ENCODE results near the gene SERP2. TPM values are rescaled to one million over a fixed set of nuclear protein-coding genes. Genes with fewer than 3 reads are reported as not detected.
A peak's percentile ranks its signal among the peaks of the same experiment; 100 is the strongest.

Gene SERP2
- total RNA-seq, 1 donor from 2014 or later, result 6.3 TPM

DNA sequence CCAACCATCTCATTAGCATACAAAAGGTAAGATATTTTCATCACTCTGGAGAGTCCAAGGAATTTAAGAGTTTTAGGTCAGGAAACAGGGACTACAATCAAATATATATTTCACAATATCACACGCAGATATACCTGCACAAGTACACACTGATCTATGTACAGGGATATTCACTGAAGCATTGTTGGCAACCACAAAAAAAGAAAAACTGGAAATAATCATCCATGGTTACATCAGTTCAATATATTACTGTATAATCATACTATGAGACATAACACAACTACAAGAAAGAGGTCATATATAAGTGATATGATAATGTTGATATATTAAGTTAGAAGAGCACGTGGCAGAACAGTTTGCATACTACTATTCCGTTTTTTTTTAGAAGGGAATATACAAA is 2.2 kb upstream of the SERP2 start:
- Mint-ChIP-seq H3K4me1 (ENCODE audit: low read depth) (peaks cover 11% of the 10 kb centered on the region), H3K9me3 (ENCODE audit: low read depth) (no peaks in the 10 kb centered on the region), H3K27me3 (peaks cover 25% of the 10 kb centered on the region), H3K36me3 (ENCODE audit: insufficient read depth) (no peaks in the 10 kb centered on the region), H3K4me3 (ENCODE audit: low read depth) (no peak overlapping the region), H3K27ac (no peak overlapping the region)
- no peak for DNase-seq (ENCODE audit: low spot score, unreplicated experiment)
- TF ChIP-seq, protein P1, sequence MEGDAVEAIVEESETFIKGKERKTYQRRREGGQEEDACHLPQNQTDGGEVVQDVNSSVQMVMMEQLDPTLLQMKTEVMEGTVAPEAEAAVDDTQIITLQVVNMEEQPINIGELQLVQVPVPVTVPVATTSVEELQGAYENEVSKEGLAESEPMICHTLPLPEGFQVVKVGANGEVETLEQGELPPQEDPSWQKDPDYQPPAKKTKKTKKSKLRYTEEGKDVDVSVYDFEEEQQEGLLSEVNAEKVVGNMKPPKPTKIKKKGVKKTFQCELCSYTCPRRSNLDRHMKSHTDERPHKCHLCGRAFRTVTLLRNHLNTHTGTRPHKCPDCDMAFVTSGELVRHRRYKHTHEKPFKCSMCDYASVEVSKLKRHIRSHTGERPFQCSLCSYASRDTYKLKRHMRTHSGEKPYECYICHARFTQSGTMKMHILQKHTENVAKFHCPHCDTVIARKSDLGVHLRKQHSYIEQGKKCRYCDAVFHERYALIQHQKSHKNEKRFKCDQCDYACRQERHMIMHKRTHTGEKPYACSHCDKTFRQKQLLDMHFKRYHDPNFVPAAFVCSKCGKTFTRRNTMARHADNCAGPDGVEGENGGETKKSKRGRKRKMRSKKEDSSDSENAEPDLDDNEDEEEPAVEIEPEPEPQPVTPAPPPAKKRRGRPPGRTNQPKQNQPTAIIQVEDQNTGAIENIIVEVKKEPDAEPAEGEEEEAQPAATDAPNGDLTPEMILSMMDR (IDR thresholded peaks at IDR 0.05; ENCODE audit: unreplicated experiment), result no peak

DNA sequence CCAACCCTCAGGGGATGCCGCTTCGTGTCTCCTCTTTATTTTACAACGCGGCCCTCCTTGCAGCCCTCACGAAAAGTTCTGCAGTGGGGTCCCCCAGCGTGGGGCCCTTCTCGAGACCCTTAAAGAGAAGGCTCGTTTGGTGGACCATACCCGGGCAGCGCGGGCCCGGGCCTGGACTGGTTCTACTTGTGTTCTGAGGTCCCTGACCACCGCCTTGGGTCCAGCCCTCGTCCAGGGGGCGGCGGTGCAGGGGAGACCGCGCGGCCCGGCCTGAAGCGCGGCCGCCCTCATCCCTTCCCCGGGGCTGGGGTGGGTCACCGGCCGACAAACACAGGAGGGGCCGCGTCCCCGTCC is 400 bp upstream of the SERP2 start:
- Mint-ChIP-seq H3K27me3 (peaks cover 22% of the 10 kb centered on the region), H3K27ac (no peak overlapping the region), H3K36me3 (ENCODE audit: insufficient read depth) (no peaks in the 10 kb centered on the region), H3K4me3 (ENCODE audit: low read depth) (peak overlapping the region; percentile 68), H3K9me3 (ENCODE audit: low read depth) (no peaks in the 10 kb centered on the region), H3K4me1 (ENCODE audit: low read depth) (peaks cover 13% of the 10 kb centered on the region)
- TF ChIP-seq, protein P1 (IDR thresholded peaks at IDR 0.05; ENCODE audit: unreplicated experiment), result no peak
- no peak for DNase-seq (ENCODE audit: low spot score, unreplicated experiment)

DNA sequence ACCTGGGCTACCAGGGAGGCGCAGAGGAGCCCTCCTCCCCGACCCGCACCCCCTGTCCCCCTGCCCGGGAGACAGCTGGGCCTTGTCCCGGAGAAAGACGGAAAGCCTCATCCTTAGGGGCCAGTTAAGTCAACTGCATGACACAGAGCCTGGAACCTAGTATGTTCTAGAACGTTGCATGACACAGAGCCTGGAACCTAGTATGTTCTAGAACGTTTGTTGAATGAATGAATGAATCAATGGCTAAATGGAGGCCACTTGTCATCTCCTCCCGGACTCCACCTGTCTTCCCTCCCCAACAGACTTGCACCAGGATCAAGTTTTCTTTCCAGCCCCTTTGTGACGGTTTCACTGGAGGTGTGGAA is 706 bp downstream of the SERP2 start:
- peak overlapping the region; percentile 75 for H3K27ac Mint-ChIP-seq
- peak overlapping the region; percentile 57 for H3K4me3 Mint-ChIP-seq (ENCODE audit: low read depth)
- H3K36me3 Mint-ChIP-seq (ENCODE audit: insufficient read depth), result no peaks in the 10 kb centered on the region
- TF ChIP-seq, protein P1 (IDR thresholded peaks at IDR 0.05; ENCODE audit: unreplicated experiment), result no peak
- DNase-seq (ENCODE audit: low spot score, unreplicated experiment), result no peak
- no peaks in the 10 kb centered on the region for H3K9me3 Mint-ChIP-seq (ENCODE audit: low read depth)
- peaks cover 14% of the 10 kb centered on the region for H3K4me1 Mint-ChIP-seq (ENCODE audit: low read depth)
- peaks cover 22% of the 10 kb centered on the region for H3K27me3 Mint-ChIP-seq

DNA sequence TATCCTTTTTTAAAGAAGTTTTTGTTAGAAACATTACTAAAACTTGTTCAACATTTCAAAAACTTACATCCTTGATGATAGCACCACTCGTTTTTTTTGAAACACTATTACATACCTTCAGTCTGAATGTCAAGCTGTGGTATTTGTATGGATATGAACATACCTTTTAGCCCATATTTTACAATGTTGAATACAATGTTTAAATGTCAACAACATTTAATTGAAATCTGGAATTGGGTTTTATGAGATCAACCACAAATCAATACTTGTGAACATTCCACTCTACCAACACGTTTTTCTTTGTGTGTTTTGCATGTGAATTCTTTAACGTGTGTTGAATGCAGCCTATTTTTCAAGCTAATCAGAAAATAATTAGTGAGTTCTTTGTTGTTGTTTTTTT is 4.7 kb downstream of the SERP2 start:
- TF ChIP-seq, protein P1 (IDR thresholded peaks at IDR 0.05; ENCODE audit: unreplicated experiment), result no peak
- DNase-seq (ENCODE audit: low spot score, unreplicated experiment), result no peak
- H3K4me3 Mint-ChIP-seq (ENCODE audit: low read depth), result no peak overlapping the region
- no peaks in the 10 kb centered on the region for H3K36me3 Mint-ChIP-seq (ENCODE audit: insufficient read depth)
- H3K4me1 Mint-ChIP-seq (ENCODE audit: low read depth), result peaks cover 23% of the 10 kb centered on the region
- H3K27me3 Mint-ChIP-seq, result no peaks in the 10 kb centered on the region
- H3K9me3 Mint-ChIP-seq (ENCODE audit: low read depth), result no peaks in the 10 kb centered on the region
- H3K27ac Mint-ChIP-seq, result no peak overlapping the region

DNA sequence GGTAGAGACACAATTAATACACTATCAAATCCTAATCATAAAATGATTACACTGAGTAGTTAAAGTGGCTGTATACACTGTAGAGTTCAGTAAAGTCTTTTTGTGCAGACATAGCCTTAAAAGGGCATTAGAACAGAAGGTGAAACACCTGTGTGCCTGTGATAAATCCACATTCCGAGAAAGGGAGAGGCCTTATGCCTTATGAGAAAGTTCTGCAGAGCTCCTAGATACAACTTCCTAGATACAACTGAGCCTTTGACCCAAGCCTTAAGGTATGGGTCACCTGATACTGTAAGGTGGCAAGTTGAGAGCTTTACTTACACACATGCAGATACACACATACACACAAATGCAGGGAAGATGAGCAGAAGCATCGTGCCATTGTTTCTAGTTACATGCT is 6.3 kb downstream of the SERP2 start:
- no peak for DNase-seq (ENCODE audit: low spot score, unreplicated experiment)
- Mint-ChIP-seq H3K4me1 (ENCODE audit: low read depth) (peaks cover 29% of the 10 kb centered on the region), H3K27me3 (peaks cover 9% of the 10 kb centered on the region), H3K36me3 (ENCODE audit: insufficient read depth) (no peaks in the 10 kb centered on the region), H3K27ac (peak overlapping the region; percentile 34), H3K4me3 (ENCODE audit: low read depth) (no peak overlapping the region), H3K9me3 (ENCODE audit: low read depth) (no peaks in the 10 kb centered on the region)
- TF ChIP-seq, protein P1 (IDR thresholded peaks at IDR 0.05; ENCODE audit: unreplicated experiment), result no peak

All from progenitor cell of endocrine pancreas (in vitro differentiated cells).